NB4 (cell line): ENCODE data around the gene ELAC2.

Experiments
- MYC ChIP-seq: IDR thresholded peaks from 2 replicates; pipeline ENCODE4 v1.6.1; 2011; ENCODE audit warnings: low read depth, low read length
- POLR2A ChIP-seq: IDR thresholded peaks from 2 replicates; pipeline ENCODE4 v1.6.1; 2011; ENCODE audit warnings: mild to moderate bottlenecking; ENCODE audit not compliant: insufficient read length; ENCODE audit errors: extremely low read depth
- TF ChIP-seq, protein P1 (sequence below): IDR thresholded peaks from one replicate; pipeline ENCODE4 v1.5.1; 2012; ENCODE audit warnings: low read depth, low read length
- TF ChIP-seq, protein P2 (sequence below): IDR thresholded peaks from 2 replicates; pipeline ENCODE4 v1.6.1; 2011; ENCODE audit warnings: low read depth, low read length

DNA sequence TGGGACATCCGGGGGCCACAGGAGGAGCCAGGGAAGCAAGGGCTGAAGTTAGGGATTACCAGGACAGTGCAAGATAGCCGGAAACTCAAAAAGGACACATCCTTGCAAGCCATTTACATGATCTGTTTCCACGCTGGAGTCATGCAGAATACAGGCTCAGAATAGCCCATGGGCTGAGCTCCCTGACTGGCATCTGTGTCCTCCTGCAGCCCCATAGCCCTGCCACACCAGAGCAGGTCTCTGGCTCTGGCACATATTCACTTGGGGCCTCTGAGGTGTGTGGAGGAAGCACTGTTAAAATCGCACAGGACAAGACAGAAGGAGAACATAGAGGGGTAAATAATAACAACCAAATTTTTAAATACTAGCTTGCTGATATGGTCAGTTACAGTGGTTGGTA lies 65.8 kb downstream of the ELAC2 start:
- TF ChIP-seq, protein P1, sequence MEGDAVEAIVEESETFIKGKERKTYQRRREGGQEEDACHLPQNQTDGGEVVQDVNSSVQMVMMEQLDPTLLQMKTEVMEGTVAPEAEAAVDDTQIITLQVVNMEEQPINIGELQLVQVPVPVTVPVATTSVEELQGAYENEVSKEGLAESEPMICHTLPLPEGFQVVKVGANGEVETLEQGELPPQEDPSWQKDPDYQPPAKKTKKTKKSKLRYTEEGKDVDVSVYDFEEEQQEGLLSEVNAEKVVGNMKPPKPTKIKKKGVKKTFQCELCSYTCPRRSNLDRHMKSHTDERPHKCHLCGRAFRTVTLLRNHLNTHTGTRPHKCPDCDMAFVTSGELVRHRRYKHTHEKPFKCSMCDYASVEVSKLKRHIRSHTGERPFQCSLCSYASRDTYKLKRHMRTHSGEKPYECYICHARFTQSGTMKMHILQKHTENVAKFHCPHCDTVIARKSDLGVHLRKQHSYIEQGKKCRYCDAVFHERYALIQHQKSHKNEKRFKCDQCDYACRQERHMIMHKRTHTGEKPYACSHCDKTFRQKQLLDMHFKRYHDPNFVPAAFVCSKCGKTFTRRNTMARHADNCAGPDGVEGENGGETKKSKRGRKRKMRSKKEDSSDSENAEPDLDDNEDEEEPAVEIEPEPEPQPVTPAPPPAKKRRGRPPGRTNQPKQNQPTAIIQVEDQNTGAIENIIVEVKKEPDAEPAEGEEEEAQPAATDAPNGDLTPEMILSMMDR: no peak
- TF ChIP-seq POLR2A: no peak
- TF ChIP-seq, protein P2, sequence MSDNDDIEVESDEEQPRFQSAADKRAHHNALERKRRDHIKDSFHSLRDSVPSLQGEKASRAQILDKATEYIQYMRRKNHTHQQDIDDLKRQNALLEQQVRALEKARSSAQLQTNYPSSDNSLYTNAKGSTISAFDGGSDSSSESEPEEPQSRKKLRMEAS: no peak
- TF ChIP-seq MYC: no peak
